Esophagus squamous epithelium (tissue), 4 donors: ENCODE results near the gene CREBL2.
"Not testable (repeated sequence)": the region's sequence is repeated elsewhere in the genome, so short reads cannot be mapped to it uniquely, and the experiment has no call there.

Experiments
- CTCF ChIP-seq, 6 experiments: fragments of 450-650 bp in 4 of 6; fragments of 200-600 bp in 2 of 6; sonication (generic) in 2 of 6; IDR thresholded peaks; one replicate each; pipeline ENCODE4 v1.5.1; 2016 to 2019; ENCODE audit warnings: antibody characterized with exemption in 6 of 6, mild to moderate bottlenecking in 4 of 6, moderate library complexity in 4 of 6
- POLR2A ChIP-seq, 4 donors: fragments of 450-650 bp; IDR thresholded peaks; one replicate each; pipeline ENCODE4 v1.6.1; 2017; ENCODE audit warnings: antibody characterized with exemption in 4 of 4, mild to moderate bottlenecking in 4 of 4, moderate library complexity in 3 of 4

- not testable (repeated sequence) for TF ChIP-seq CTCF, POLR2A (IDR thresholded peaks at IDR 0.05)
Observed at GRCh38 chr12:12565971-12566370, 45.7 kb upstream of the CREBL2 start.
